SK-N-SH treated with all-trans-retinoic acid at 6 μM for 48 hours (cell line): ENCODE data around the gene ARHGDIG.

Experiments used
- ATAC-seq: fragments of 200-7000 bp; cut with Tn5 transposase; 3 replicates; pipeline ENCODE4 v1.9.1; 2020; ENCODE audit warnings: mild to moderate bottlenecking, moderate library complexity
- ARNTL ChIP-seq: fragments of 450-650 bp; formaldehyde crosslinking; IDR thresholded peaks from 2 replicates; pipeline ENCODE4 v1.5.0; 2020; ENCODE audit warnings: low read depth, mild to moderate bottlenecking, moderate library complexity, borderline replicate concordance
- BACH2 ChIP-seq: fragments of 250-450 bp; sonication (Bioruptor Pico); IDR thresholded peaks from 2 replicates; pipeline ENCODE4 v1.9.0; 2021; ENCODE audit warnings: mild to moderate bottlenecking, borderline replicate concordance
- CSDC2 ChIP-seq: fragments of 250-450 bp; sonication (Bioruptor Pico); IDR thresholded peaks from 2 replicates; pipeline ENCODE4 v1.5.0; 2020; ENCODE audit warnings: mild to moderate bottlenecking, moderate library complexity
- ESRRG ChIP-seq: fragments of 250-450 bp; sonication (Bioruptor Pico); IDR thresholded peaks from 2 replicates; pipeline ENCODE4 v1.6.1; 2021; ENCODE audit warnings: mild to moderate bottlenecking
- ISL1 ChIP-seq: fragments of 250-450 bp; sonication (Bioruptor Pico); IDR thresholded peaks from 2 replicates; pipeline ENCODE4 v2.1.2; 2022; ENCODE audit warnings: mild to moderate bottlenecking, moderate library complexity
- OSR1 ChIP-seq: fragments of 250-450 bp; sonication (Bioruptor Pico); IDR thresholded peaks from 2 replicates; pipeline ENCODE4 v1.8.0; 2022; ENCODE audit warnings: moderate library complexity, mild to moderate bottlenecking, inconsistent platforms
- PPARA ChIP-seq: fragments of 250-450 bp; sonication (Bioruptor Pico); IDR thresholded peaks from 2 replicates; pipeline ENCODE4 v1.5.0; 2020; ENCODE audit warnings: mild to moderate bottlenecking, borderline replicate concordance
- RARB ChIP-seq: fragments of 250-450 bp; sonication (Bioruptor Pico); IDR thresholded peaks from 2 replicates; pipeline ENCODE4 v1.8.0; 2021; ENCODE audit warnings: mild to moderate bottlenecking, moderate library complexity
- SNAI2 ChIP-seq: fragments of 250-450 bp; sonication (Bioruptor Pico); IDR thresholded peaks from 2 replicates; pipeline ENCODE4 v1.5.0; 2020; ENCODE audit warnings: mild to moderate bottlenecking, moderate library complexity
- TCF4 ChIP-seq: fragments of 250-450 bp; sonication (Bioruptor Pico); IDR thresholded peaks from 2 replicates; pipeline ENCODE4 v1.8.0; 2021; ENCODE audit warnings: mild to moderate bottlenecking, moderate library complexity, borderline replicate concordance
- TOX ChIP-seq: fragments of 250-450 bp; sonication (Bioruptor Pico); IDR thresholded peaks from 2 replicates; pipeline ENCODE4 v1.8.0; 2021; ENCODE audit warnings: mild to moderate bottlenecking, moderate library complexity, borderline replicate concordance
- ZC3H10 ChIP-seq: fragments of 250-450 bp; sonication (Bioruptor Pico); IDR thresholded peaks from 2 replicates; pipeline ENCODE4 v1.5.1; 2021; ENCODE audit warnings: mild to moderate bottlenecking, moderate library complexity
- ZFP30 ChIP-seq: fragments of 450-650 bp; formaldehyde crosslinking; IDR thresholded peaks from 2 replicates; pipeline ENCODE4 v1.5.0; 2022; ENCODE audit warnings: mild to moderate bottlenecking, moderate library complexity
- ZNF70 ChIP-seq: fragments of 450-650 bp; formaldehyde crosslinking; IDR thresholded peaks from 2 replicates; pipeline ENCODE4 v1.5.0; 2020; ENCODE audit warnings: mild to moderate bottlenecking, moderate library complexity
- ZNF8 ChIP-seq: fragments of 450-650 bp; formaldehyde crosslinking; IDR thresholded peaks from 2 replicates; pipeline ENCODE4 v1.5.0; 2020; ENCODE audit warnings: mild to moderate bottlenecking, moderate library complexity
- TF ChIP-seq, protein P1 (sequence below): fragments of 250-450 bp; sonication (Bioruptor Pico); IDR thresholded peaks from 2 replicates; pipeline ENCODE4 v1.8.0; 2020; ENCODE audit warnings: mild to moderate bottlenecking, moderate library complexity, borderline replicate concordance
- TF ChIP-seq, protein P2 (sequence below): fragments of 250-450 bp; sonication (Bioruptor Pico); IDR thresholded peaks from 2 replicates; pipeline ENCODE4 v1.5.1; 2021; ENCODE audit warnings: mild to moderate bottlenecking, moderate library complexity
- TF ChIP-seq, protein P3 (sequence below): fragments of 250-450 bp; sonication (Bioruptor Pico); IDR thresholded peaks from 2 replicates; pipeline ENCODE4 v1.5.1; 2020; ENCODE audit warnings: low read depth, mild to moderate bottlenecking, moderate library complexity
- TF ChIP-seq, protein P4 (sequence below): fragments of 250-450 bp; sonication (Bioruptor Pico); IDR thresholded peaks from 2 replicates; pipeline ENCODE4 v1.5.0; 2020; ENCODE audit warnings: mild to moderate bottlenecking, moderate library complexity

Gene ARHGDIG

DNA sequence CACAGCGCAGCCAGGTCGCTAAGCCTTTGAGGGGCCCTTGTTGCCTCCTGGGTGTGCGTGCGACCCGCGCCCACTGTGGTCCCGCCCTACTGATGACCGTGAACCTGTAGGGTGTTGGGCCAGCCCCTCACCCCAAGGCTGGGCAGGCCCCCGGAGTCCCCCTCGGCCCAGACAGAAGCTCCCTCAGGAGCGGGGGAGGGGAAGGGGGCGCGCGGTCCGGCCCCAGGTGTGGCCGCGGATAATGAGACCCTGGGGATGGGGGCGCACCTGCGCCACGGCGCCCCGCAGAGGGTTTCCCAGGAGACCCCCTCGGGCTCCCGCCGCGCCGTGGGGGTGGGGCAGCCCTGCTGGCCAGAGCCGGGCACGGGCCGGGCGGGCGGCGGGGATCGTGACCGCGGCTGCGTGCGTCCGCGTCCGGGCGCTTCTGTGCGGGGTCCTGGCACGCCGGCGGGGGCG lies 358 bp upstream of the ARHGDIG start:
- no peak for TF ChIP-seq OSR1
- no peak for TF ChIP-seq CSDC2 (CRISPR knock-in tag)
- TF ChIP-seq TOX (CRISPR knock-in tag) = no peak
- TF ChIP-seq PPARA = no peak
- no peak for TF ChIP-seq SNAI2 (CRISPR knock-in tag)
- no peak for TF ChIP-seq ZNF70 (CRISPR knock-in tag)
- ATAC-seq = no peak

DNA sequence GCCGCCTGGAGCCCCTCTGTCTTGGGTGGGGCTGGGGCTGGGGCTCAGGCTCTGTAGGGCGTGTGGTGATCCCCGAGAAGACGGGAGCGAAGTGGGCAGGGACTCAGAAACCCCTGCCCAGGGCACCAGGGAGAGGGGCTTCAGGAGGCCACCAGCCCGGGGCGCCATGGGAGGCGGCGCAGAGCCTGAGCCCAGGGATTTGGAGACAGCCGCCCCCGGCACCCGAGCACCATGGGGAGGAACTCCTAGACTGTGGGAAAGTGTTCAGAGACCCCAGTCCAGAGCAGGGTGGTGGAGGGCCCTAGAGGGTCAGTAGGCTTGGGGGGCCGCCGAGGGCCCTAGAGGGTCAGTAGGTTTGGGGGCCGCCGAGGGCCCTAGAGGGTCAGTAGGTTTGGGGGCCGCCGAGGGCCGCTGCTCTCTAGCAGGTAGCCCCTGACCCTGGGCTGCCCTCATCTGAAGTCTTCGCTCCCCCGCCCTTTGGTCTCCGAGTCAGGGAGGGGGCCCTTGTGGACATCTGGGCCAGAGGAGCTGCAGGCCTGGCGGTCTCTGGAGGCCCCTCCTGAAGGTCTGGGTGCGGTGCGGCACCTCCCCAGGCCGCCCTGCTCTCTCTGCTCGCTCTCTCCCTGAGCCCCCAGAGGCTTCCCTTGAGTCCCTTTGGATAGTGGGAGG lies 734 bp downstream of the ARHGDIG start:
- TF ChIP-seq ARNTL (CRISPR knock-in tag) (no peak), ZNF70 (CRISPR knock-in tag) (no peak), SNAI2 (CRISPR knock-in tag) (no peak), PPARA (no peak), RARB (CRISPR knock-in tag) (no peak), TCF4 (no peak), ZFP30 (CRISPR knock-in tag) (no peak), CSDC2 (CRISPR knock-in tag) (no peak), BACH2 (CRISPR knock-in tag) (no peak), ZNF8 (CRISPR knock-in tag) (no peak), ZC3H10 (CRISPR knock-in tag) (no peak), ISL1 (no peak)
- TF ChIP-seq, protein P1, sequence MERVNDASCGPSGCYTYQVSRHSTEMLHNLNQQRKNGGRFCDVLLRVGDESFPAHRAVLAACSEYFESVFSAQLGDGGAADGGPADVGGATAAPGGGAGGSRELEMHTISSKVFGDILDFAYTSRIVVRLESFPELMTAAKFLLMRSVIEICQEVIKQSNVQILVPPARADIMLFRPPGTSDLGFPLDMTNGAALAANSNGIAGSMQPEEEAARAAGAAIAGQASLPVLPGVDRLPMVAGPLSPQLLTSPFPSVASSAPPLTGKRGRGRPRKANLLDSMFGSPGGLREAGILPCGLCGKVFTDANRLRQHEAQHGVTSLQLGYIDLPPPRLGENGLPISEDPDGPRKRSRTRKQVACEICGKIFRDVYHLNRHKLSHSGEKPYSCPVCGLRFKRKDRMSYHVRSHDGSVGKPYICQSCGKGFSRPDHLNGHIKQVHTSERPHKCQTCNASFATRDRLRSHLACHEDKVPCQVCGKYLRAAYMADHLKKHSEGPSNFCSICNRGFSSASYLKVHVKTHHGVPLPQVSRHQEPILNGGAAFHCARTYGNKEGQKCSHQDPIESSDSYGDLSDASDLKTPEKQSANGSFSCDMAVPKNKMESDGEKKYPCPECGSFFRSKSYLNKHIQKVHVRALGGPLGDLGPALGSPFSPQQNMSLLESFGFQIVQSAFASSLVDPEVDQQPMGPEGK (CRISPR knock-in tag) = no peak
- TF ChIP-seq, protein P2, sequence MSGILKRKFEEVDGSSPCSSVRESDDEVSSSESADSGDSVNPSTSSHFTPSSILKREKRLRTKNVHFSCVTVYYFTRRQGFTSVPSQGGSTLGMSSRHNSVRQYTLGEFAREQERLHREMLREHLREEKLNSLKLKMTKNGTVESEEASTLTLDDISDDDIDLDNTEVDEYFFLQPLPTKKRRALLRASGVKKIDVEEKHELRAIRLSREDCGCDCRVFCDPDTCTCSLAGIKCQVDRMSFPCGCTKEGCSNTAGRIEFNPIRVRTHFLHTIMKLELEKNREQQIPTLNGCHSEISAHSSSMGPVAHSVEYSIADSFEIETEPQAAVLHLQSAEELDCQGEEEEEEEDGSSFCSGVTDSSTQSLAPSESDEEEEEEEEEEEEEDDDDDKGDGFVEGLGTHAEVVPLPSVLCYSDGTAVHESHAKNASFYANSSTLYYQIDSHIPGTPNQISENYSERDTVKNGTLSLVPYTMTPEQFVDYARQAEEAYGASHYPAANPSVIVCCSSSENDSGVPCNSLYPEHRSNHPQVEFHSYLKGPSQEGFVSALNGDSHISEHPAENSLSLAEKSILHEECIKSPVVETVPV (CRISPR knock-in tag) = no peak
- TF ChIP-seq, protein P3, sequence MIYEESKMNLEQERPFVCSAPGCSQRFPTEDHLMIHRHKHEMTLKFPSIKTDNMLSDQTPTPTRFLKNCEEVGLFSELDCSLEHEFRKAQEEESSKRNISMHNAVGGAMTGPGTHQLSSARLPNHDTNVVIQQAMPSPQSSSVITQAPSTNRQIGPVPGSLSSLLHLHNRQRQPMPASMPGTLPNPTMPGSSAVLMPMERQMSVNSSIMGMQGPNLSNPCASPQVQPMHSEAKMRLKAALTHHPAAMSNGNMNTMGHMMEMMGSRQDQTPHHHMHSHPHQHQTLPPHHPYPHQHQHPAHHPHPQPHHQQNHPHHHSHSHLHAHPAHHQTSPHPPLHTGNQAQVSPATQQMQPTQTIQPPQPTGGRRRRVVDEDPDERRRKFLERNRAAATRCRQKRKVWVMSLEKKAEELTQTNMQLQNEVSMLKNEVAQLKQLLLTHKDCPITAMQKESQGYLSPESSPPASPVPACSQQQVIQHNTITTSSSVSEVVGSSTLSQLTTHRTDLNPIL (CRISPR knock-in tag) = no peak
- TF ChIP-seq, protein P4, sequence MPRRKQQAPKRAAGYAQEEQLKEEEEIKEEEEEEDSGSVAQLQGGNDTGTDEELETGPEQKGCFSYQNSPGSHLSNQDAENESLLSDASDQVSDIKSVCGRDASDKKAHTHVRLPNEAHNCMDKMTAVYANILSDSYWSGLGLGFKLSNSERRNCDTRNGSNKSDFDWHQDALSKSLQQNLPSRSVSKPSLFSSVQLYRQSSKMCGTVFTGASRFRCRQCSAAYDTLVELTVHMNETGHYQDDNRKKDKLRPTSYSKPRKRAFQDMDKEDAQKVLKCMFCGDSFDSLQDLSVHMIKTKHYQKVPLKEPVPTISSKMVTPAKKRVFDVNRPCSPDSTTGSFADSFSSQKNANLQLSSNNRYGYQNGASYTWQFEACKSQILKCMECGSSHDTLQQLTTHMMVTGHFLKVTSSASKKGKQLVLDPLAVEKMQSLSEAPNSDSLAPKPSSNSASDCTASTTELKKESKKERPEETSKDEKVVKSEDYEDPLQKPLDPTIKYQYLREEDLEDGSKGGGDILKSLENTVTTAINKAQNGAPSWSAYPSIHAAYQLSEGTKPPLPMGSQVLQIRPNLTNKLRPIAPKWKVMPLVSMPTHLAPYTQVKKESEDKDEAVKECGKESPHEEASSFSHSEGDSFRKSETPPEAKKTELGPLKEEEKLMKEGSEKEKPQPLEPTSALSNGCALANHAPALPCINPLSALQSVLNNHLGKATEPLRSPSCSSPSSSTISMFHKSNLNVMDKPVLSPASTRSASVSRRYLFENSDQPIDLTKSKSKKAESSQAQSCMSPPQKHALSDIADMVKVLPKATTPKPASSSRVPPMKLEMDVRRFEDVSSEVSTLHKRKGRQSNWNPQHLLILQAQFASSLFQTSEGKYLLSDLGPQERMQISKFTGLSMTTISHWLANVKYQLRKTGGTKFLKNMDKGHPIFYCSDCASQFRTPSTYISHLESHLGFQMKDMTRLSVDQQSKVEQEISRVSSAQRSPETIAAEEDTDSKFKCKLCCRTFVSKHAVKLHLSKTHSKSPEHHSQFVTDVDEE (CRISPR knock-in tag) = no peak
- no peak; the same call in 2 of the 3 replicates for ATAC-seq

DNA sequence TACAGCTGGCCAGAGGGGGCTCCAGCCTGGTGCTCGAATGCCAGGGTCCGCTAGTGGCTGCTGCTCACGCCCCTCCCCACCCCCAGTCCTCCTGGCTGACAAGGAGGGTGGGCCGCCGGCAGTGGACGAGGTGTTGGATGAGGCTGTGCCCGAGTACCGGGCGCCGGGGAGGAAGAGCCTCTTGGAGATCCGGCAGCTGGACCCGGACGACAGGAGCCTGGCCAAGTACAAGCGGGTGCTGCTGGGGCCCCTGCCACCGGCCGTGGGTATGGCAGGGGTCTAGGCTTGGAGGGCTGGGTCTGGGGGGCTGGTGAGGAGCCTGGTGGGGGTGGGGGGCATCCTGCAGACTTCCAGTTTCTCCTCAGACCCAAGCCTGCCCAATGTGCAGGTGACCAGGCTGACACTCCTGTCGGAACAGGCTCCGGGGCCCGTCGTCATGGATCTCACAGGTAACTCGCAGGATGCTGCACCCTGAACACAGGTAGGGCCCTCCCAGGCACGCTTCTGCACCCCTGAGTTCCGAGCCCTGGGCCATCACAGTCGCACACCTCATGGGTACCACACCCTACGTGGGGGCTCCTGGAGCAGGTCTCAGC lies 1.4 kb downstream of the ARHGDIG start:
- TF ChIP-seq RARB (CRISPR knock-in tag) (no peak), ESRRG (CRISPR knock-in tag) (no peak), ISL1 (no peak), BACH2 (CRISPR knock-in tag) (no peak), ZC3H10 (CRISPR knock-in tag) (no peak)
- TF ChIP-seq, protein P2 (CRISPR knock-in tag) = no peak
- ATAC-seq = no peak; the same call in 2 of the 3 replicates
